H9 (cell line): ENCODE results near the gene ZSCAN5C. TPM values are rescaled to one million over a fixed set of nuclear protein-coding genes. Genes with fewer than 3 reads are reported as not detected.
"Not testable (repeated sequence)": the region's sequence is repeated elsewhere in the genome, so short reads cannot be mapped to it uniquely, and the experiment has no call there.

Source experiments
- DNase-seq: peaks from one replicate; pipeline ENCODE4 v3.0.0-alpha.2; 2017
- H2AFZ ChIP-seq: one replicate; pipeline ENCODE4 v1.6.1; 2013; ENCODE audit warnings: mild to moderate bottlenecking, low read length, control low read depth, moderate library complexity
- H2AK5ac ChIP-seq: 2 replicates; pipeline ENCODE4 v1.6.1; 2013; ENCODE audit warnings: low read length, control low read depth, mixed read lengths; ENCODE audit not compliant: insufficient read length
- H2BK120ac ChIP-seq: one replicate; pipeline ENCODE4 v1.6.1; 2013; ENCODE audit warnings: low read depth, mild to moderate bottlenecking, low read length, control low read depth, inconsistent platforms; ENCODE audit not compliant: poor library complexity, severe bottlenecking
- H2BK12ac ChIP-seq: 2 replicates; pipeline ENCODE4 v1.6.1; 2013; ENCODE audit warnings: low read length, control low read depth, mixed read lengths, low read depth; ENCODE audit not compliant: insufficient read length
- H2BK15ac ChIP-seq: 2 replicates; pipeline ENCODE4 v1.6.1; 2013; ENCODE audit warnings: low read depth, low read length, control low read depth
- H2BK20ac ChIP-seq: one replicate; pipeline ENCODE4 v1.6.1; 2013; ENCODE audit warnings: low read depth, mild to moderate bottlenecking, low read length, control low read depth, inconsistent platforms; ENCODE audit not compliant: poor library complexity, severe bottlenecking
- H2BK5ac ChIP-seq: 2 replicates; pipeline ENCODE4 v1.6.1; 2013; ENCODE audit warnings: low read length, control low read depth, mixed read lengths; ENCODE audit not compliant: insufficient read length
- H3K14ac ChIP-seq: 2 replicates; pipeline ENCODE4 v1.6.1; 2013; ENCODE audit warnings: low read length, control low read depth; ENCODE audit not compliant: insufficient read depth
- H3K18ac ChIP-seq: 2 replicates; pipeline ENCODE4 v1.6.1; 2013; ENCODE audit warnings: low read depth, mild to moderate bottlenecking, mixed read lengths, low read length, control low read depth; ENCODE audit not compliant: insufficient read length
- H3K23ac ChIP-seq: 2 replicates; pipeline ENCODE4 v1.6.1; 2013; ENCODE audit warnings: low read length, control low read depth, mixed read lengths, low read depth; ENCODE audit not compliant: insufficient read length
- H3K23me2 ChIP-seq: 2 replicates; pipeline ENCODE4 v1.6.1; 2013; ENCODE audit warnings: low read depth, mild to moderate bottlenecking, mixed read lengths, low read length, control low read depth; ENCODE audit not compliant: insufficient read length, poor library complexity, severe bottlenecking
- H3K27ac ChIP-seq: 2 replicates; pipeline ENCODE4 v1.5.1; 2013; ENCODE audit warnings: low read length, control low read depth, mixed read lengths, low read depth; ENCODE audit not compliant: insufficient read length
- H3K27me3 ChIP-seq: 2 replicates; pipeline ENCODE4 v1.6.1; 2013; ENCODE audit warnings: low read length, control low read depth, inconsistent platforms; ENCODE audit not compliant: insufficient read depth
- H3K4ac ChIP-seq: 2 replicates; pipeline ENCODE4 v1.6.1; 2013; ENCODE audit warnings: low read depth, mild to moderate bottlenecking, control low read depth, inconsistent platforms, low read length, moderate library complexity
- H3K4me1 ChIP-seq: 2 replicates; pipeline ENCODE4 v1.6.1; 2013; ENCODE audit warnings: low read length, control low read depth, inconsistent platforms; ENCODE audit not compliant: insufficient read depth
- H3K4me2 ChIP-seq: 2 replicates; pipeline ENCODE4 v1.6.1; 2013; ENCODE audit warnings: low read length, control low read depth, mixed read lengths; ENCODE audit not compliant: insufficient read length, insufficient read depth
- H3K56ac ChIP-seq: 2 replicates; pipeline ENCODE4 v1.6.1; 2013; ENCODE audit warnings: low read depth, mild to moderate bottlenecking, mixed read lengths, low read length, control low read depth; ENCODE audit not compliant: insufficient read length
- H3K79me1 ChIP-seq: 2 replicates; pipeline ENCODE4 v1.6.1; 2013; ENCODE audit warnings: low read depth, mild to moderate bottlenecking, moderate library complexity, low read length, control low read depth, inconsistent platforms; ENCODE audit not compliant: insufficient read depth, poor library complexity, severe bottlenecking
- H3K79me2 ChIP-seq: 2 replicates; pipeline ENCODE4 v1.6.1; 2013; ENCODE audit warnings: low read length, control low read depth, inconsistent platforms; ENCODE audit not compliant: insufficient read depth
- H3K9ac ChIP-seq: 2 replicates; pipeline ENCODE4 v1.6.1; 2013; ENCODE audit warnings: low read length, control low read depth, mixed read lengths; ENCODE audit not compliant: insufficient read length; ENCODE audit errors: extremely low read depth
- H3K9me3 ChIP-seq: one replicate; pipeline ENCODE4 v1.6.1; 2013; ENCODE audit warnings: low read depth, low read length, inconsistent platforms; ENCODE audit not compliant: control insufficient read depth
- H3T11ph ChIP-seq: one replicate; pipeline ENCODE4 v1.6.1; 2013; ENCODE audit warnings: mild to moderate bottlenecking, low read length, control low read depth, inconsistent platforms
- H4K20me1 ChIP-seq: one replicate; pipeline ENCODE4 v1.6.1; 2013; ENCODE audit not compliant: control insufficient read depth, insufficient read length, insufficient read depth
- H4K5ac ChIP-seq: 2 replicates; pipeline ENCODE4 v1.6.1; 2013; ENCODE audit warnings: low read depth, mild to moderate bottlenecking, mixed read lengths, low read length, control low read depth; ENCODE audit not compliant: insufficient read length
- H4K8ac ChIP-seq: replicated peaks from 2 replicates; pipeline ENCODE4 v1.6.1; 2013; ENCODE audit warnings: low read length, control low read depth, mixed read lengths, low read depth; ENCODE audit not compliant: insufficient read length
- H4K91ac ChIP-seq: 2 replicates; pipeline ENCODE4 v1.6.1; 2013; ENCODE audit warnings: low read depth, mild to moderate bottlenecking, moderate library complexity, mixed read lengths, low read length, control low read depth; ENCODE audit not compliant: insufficient read length
- H3K27ac Mint-ChIP-seq, 3 experiments: 2 replicates in 2 of 3; 3 replicates in 1 of 3; pipeline ENCODE4 v1.8.0; 2020 to 2021; ENCODE audit warnings: mixed read lengths in 3 of 3, mild to moderate bottlenecking in 1 of 3, moderate library complexity in 1 of 3
- H3K27me3 Mint-ChIP-seq: 2 replicates; pipeline ENCODE4 v1.8.0; 2021; ENCODE audit warnings: low read depth, mild to moderate bottlenecking, moderate library complexity, mixed read lengths
- H3K36me3 Mint-ChIP-seq, 3 experiments: 2 replicates in 2 of 3; 3 replicates in 1 of 3; pipeline ENCODE4 v1.8.0; 2020 to 2021; ENCODE audit warnings: low read depth in 3 of 3, mixed read lengths in 3 of 3; ENCODE audit not compliant: insufficient read depth in 1 of 3
- H3K4me1 Mint-ChIP-seq, 2 experiments: 2 replicates each; pipeline ENCODE4 v1.8.0; 2020; ENCODE audit warnings: mixed read lengths in 2 of 2
- H3K4me3 Mint-ChIP-seq, 2 experiments: 2 replicates in 1 of 2; 3 replicates in 1 of 2; pipeline ENCODE4 v1.8.0; 2020 to 2021; ENCODE audit warnings: mild to moderate bottlenecking in 2 of 2, mixed read lengths in 2 of 2, moderate library complexity in 1 of 2
- H3K9me3 Mint-ChIP-seq, 2 experiments: 2 replicates in 1 of 2; 3 replicates in 1 of 2; pipeline ENCODE4 v1.8.0; 2020; ENCODE audit warnings: mild to moderate bottlenecking in 2 of 2, mixed read lengths in 2 of 2, moderate library complexity in 1 of 2
- WGBS: extraction: QIAGEN DNeasy Blood & Tissue Kit; methylation state at CpG from one replicate; pipeline ENCODE4 v1.1.7; 2013; ENCODE audit warnings: missing lambda C conversion rate, low lambda C conversion rate, mixed read lengths; ENCODE audit not compliant: insufficient read length; ENCODE audit errors: extremely low coverage; 5-methylcytosine and 5-hydroxymethylcytosine counted together
- total RNA-seq: library from RNA; stranded (reverse); gene quantifications from 2 replicates; pipeline ENCODE4 v1.2.1, GENCODE V29; 2021
- TF ChIP-seq, protein P1 (sequence below): fragments of 200-600 bp; sonication (generic); conservative IDR thresholded peaks from 3 replicates; pipeline ENCODE4 v1.8.0; 2021; ENCODE audit warnings: antibody characterized with exemption, mild to moderate bottlenecking

ZSCAN5C gene
- total RNA-seq, 1 experiment from 2014 or later = not detected

DNA sequence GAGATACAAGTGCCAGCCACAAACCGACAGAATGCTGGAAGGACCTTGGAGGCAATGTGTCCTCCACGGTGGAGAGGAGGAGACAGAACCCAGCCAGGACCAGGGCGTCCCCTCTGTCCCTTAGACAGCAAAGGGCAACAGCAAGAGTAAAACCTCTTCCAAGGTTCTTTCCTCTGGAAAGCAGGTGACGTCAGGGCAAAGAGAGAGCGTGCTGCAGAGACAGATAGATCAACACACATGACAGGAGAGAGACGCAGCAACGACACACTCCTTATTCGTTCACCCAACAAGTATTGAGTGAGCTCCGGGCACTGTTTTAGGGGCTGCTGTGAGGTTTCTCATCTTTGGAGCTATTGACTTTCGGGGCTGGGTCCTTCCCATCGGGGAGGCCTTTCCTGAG lies 27.5 kb upstream of the ZSCAN5C start:
- Histone ChIP-seq H3K4me2 (no peak overlapping the region), H3K27ac (no peak overlapping the region), H3K18ac (no peak overlapping the region), H4K91ac (no peak overlapping the region), H3K23ac (no peak overlapping the region), H2BK120ac (no peak overlapping the region), H2BK12ac (no peak overlapping the region), H3K23me2 (peaks cover 3% of the 10 kb centered on the region), H4K5ac (no peak overlapping the region), H2AK5ac (no peak overlapping the region), H3K79me2 (no peaks in the 10 kb centered on the region), H3K4me1 (no peaks in the 10 kb centered on the region), H3K4ac (no peak overlapping the region), H2AFZ (no peak overlapping the region), H2BK5ac (no peak overlapping the region), H3K27me3 (no peaks in the 10 kb centered on the region), H3K79me1 (no peaks in the 10 kb centered on the region), H4K8ac (no peak overlapping the region), H3K56ac (no peak overlapping the region), H3K9ac (no peak overlapping the region), H3K14ac (no peak overlapping the region), H2BK20ac (no peak overlapping the region), H4K20me1 (no peaks in the 10 kb centered on the region), H3K9me3 (no peaks in the 10 kb centered on the region), H3T11ph (no peak overlapping the region), H2BK15ac (no peak overlapping the region)
- peaks cover 11% of the 10 kb centered on the region for H3K27me3 Mint-ChIP-seq
- no peak for DNase-seq
- no peaks in the 10 kb centered on the region for H3K36me3 Mint-ChIP-seq
- peaks cover 4 to 13% of the 10 kb centered on the region in 2 experiments; a peak in 3 of 4 replicates for H3K4me1 Mint-ChIP-seq
- no CpG with 5 or more reads among the region's 11 CpGs for WGBS
- no peak overlapping the region for H3K27ac Mint-ChIP-seq
- H3K4me3 Mint-ChIP-seq = no peak overlapping the region
- TF ChIP-seq, protein P1, sequence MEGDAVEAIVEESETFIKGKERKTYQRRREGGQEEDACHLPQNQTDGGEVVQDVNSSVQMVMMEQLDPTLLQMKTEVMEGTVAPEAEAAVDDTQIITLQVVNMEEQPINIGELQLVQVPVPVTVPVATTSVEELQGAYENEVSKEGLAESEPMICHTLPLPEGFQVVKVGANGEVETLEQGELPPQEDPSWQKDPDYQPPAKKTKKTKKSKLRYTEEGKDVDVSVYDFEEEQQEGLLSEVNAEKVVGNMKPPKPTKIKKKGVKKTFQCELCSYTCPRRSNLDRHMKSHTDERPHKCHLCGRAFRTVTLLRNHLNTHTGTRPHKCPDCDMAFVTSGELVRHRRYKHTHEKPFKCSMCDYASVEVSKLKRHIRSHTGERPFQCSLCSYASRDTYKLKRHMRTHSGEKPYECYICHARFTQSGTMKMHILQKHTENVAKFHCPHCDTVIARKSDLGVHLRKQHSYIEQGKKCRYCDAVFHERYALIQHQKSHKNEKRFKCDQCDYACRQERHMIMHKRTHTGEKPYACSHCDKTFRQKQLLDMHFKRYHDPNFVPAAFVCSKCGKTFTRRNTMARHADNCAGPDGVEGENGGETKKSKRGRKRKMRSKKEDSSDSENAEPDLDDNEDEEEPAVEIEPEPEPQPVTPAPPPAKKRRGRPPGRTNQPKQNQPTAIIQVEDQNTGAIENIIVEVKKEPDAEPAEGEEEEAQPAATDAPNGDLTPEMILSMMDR = no peak
- peaks cover 0 to 4% of the 10 kb centered on the region in 2 experiments; a peak in 1 of 5 replicates for H3K9me3 Mint-ChIP-seq

DNA sequence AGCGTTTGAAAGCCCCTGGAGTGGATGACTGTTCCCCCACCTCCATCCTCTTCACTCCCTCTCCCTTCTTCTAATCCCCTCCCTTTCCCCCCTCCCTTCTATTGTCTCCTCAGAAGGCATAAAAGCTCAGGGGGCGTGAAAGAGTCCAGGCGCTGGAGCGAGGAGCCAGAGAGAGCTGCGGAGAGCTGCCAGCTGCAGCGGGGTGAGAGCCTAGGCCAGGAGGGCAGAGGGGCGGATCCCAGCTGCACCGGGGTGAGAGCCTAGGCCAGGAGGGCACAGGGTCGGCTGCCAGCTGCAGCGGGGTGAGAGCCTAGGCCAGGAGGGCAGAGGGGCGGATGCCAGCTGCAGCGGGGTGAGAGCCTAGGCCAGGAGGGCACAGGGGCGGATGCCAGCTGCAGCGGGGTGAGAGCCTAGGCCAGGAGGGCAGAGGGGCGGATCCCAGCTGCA lies 26.2 kb upstream of the ZSCAN5C start, which contains the start of gene GALP:
Gene GALP (plus strand): TSS at position 148 of the 447 bp plus-strand sequence. CDS start 1,101 bp downstream, outside the sequence.
- H3K27ac ChIP-seq, H3K36me3 Mint-ChIP-seq, H4K20me1 ChIP-seq, H2AK5ac ChIP-seq, H4K91ac ChIP-seq, H3K27me3 Mint-ChIP-seq, H3K56ac ChIP-seq, H3K27ac Mint-ChIP-seq, H3K18ac ChIP-seq, H4K5ac ChIP-seq, H3K14ac ChIP-seq, H2BK20ac ChIP-seq, DNase-seq, H3K9me3 Mint-ChIP-seq, H3K23me2 ChIP-seq, H3K79me1 ChIP-seq, H3K27me3 ChIP-seq, H3K9me3 ChIP-seq, H2BK5ac ChIP-seq, H2AFZ ChIP-seq, H3K23ac ChIP-seq, H2BK120ac ChIP-seq, H3K4ac ChIP-seq, H3K4me1 ChIP-seq, H3T11ph ChIP-seq, H2BK12ac ChIP-seq, H3K9ac ChIP-seq, H3K79me2 ChIP-seq, H4K8ac ChIP-seq, H3K4me2 ChIP-seq: not testable (repeated sequence)
- peak within 1 kb of the TSS in 1 of 2 experiments; percentile 54; a peak in 1 of 5 replicates for H3K4me3 Mint-ChIP-seq
- 0 out of 2 replicates have a peak within 1 kb of the TSS, but pooled peaks have one; percentile 96 for H2BK15ac ChIP-seq
- WGBS = no CpG with 5 or more reads among the region's 15 CpGs
- peaks cover 4 to 13% of the 10 kb centered on the region in 2 experiments; a peak in 3 of 4 replicates for H3K4me1 Mint-ChIP-seq
